PC-9 (cell line): ENCODE results near the gene ERCC2. TPM values are rescaled to one million over a fixed set of nuclear protein-coding genes. Genes with fewer than 3 reads are reported as not detected.

Source experiments
- BruUV-seq: library from RNA; stranded (reverse); fragments of 400-500 nt; replicated peaks from 2 replicates; lab custom pipeline; 2021; lab: Mats Ljungman, UMichigan
- CTCF ChIA-PET: fragments of 300-600 bp; sonication (Branson Sonifier 250); formaldehyde crosslinking; loops from one replicate; lab custom pipeline; 2022; ENCODE audit warnings: antibody characterized with exemption; lab: Charles Lee
- POLR2A ChIA-PET: fragments of 300-600 bp; sonication (Branson Sonifier 250); formaldehyde crosslinking; loops from one replicate; lab custom pipeline; 2022; ENCODE audit warnings: antibody characterized with exemption; ENCODE audit not compliant: unreplicated experiment; lab: Charles Lee
- DNase-seq, 2 experiments: peaks; one replicate each; pipeline versions ENCODE4 v3.0.0 to v3.0.0-alpha.2; 2015 to 2022; ENCODE audit warnings: mixed read lengths in 1 of 2
- H2AFZ ChIP-seq: fragments of 200-600 bp; sonication (generic); 2 replicates; pipeline ENCODE4 v1.8.1; 2017; ENCODE audit warnings: antibody characterized with exemption
- H3F3A ChIP-seq: fragments of 200-600 bp; sonication (generic); 2 replicates; pipeline ENCODE4 v1.8.1; 2017; ENCODE audit warnings: antibody characterized with exemption, mild to moderate bottlenecking, low read depth; ENCODE audit not compliant: insufficient read depth
- H3K27ac ChIP-seq: fragments of 200-600 bp; sonication (generic); 2 replicates; pipeline ENCODE4 v1.6.1; 2016; ENCODE audit warnings: mixed run types
- H3K27me3 ChIP-seq: fragments of 200-600 bp; sonication (generic); 2 replicates; pipeline ENCODE4 v1.6.1; 2016; ENCODE audit warnings: low read depth, mixed run types; ENCODE audit not compliant: insufficient read depth
- H3K36me3 ChIP-seq: fragments of 200-600 bp; sonication (generic); 2 replicates; pipeline ENCODE4 v1.6.1; 2016; ENCODE audit warnings: low read depth, mixed run types
- H3K4me1 ChIP-seq: fragments of 200-600 bp; sonication (generic); replicated peaks from 2 replicates; pipeline ENCODE4 v1.6.1; 2016; ENCODE audit warnings: mixed run types; ENCODE audit not compliant: insufficient read depth
- H3K4me2 ChIP-seq: fragments of 200-600 bp; sonication (generic); 2 replicates; pipeline ENCODE4 v1.6.1; 2017; ENCODE audit warnings: mixed run types
- H3K4me3 ChIP-seq: fragments of 200-600 bp; sonication (generic); 2 replicates; pipeline ENCODE4 v1.6.1; 2016; ENCODE audit warnings: mixed run types
- H3K79me2 ChIP-seq: fragments of 200-600 bp; sonication (generic); 2 replicates; pipeline ENCODE4 v1.6.1; 2017; ENCODE audit warnings: low read depth, mixed run types
- H3K9me2 ChIP-seq: fragments of 200-600 bp; sonication (generic); 2 replicates; pipeline ENCODE4 v1.8.1; 2017; ENCODE audit warnings: mild to moderate bottlenecking; ENCODE audit not compliant: insufficient read depth
- H3K9me3 ChIP-seq: fragments of 200-600 bp; sonication (generic); 2 replicates; pipeline ENCODE4 v1.8.1; 2016; ENCODE audit warnings: low read depth; ENCODE audit not compliant: insufficient read depth
- H4K20me1 ChIP-seq: fragments of 200-600 bp; sonication (generic); 2 replicates; pipeline ENCODE4 v1.8.1; 2017; ENCODE audit not compliant: insufficient read depth
- EZH2 ChIP-seq: fragments of 200-600 bp; sonication (generic); IDR thresholded peaks from 2 replicates; pipeline ENCODE4 v1.8.0; 2017; ENCODE audit warnings: antibody characterized with exemption, low read depth
- intact Hi-C: fragments of 100-400 bp; cut with micrococcal nuclease; formaldehyde crosslinking; loops from one replicate; pipeline ENCODE4 v1.10.0; 2022; ENCODE audit not compliant: unreplicated experiment
- total RNA-seq: library from RNA; stranded (reverse); gene quantifications from 2 replicates; pipeline ENCODE4 v1.2.3, GENCODE V29; 2021
- TF ChIP-seq, protein P1 (sequence below): fragments of 200-600 bp; sonication (generic); conservative IDR thresholded peaks from 2 replicates; pipeline ENCODE4 v1.6.1; 2017; ENCODE audit warnings: mixed run types, antibody characterized with exemption, mild to moderate bottlenecking, moderate library complexity

The ERCC2 gene
- total RNA-seq, 1 experiment from 2014 or later, result 33.1 TPM

DNA sequence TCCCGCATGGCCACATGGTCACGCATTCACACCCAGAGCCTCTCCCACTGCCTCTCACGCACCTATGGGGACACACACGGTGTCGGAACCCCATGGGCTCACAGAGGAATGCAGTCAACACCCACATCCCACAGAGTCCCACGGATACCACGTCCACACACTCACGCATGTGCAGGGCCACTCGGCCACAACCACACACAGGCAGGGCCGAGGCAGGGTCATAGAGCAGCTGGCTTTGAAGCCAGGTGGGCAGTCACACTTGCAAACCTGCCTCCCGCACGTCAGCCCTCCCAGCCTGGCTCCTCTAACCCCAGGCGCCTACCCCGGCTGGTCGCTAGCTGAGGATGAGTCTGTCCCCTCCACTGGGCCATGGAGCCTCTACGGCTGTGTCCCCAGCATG, 8.1 kb downstream of the ERCC2 start:
- intact Hi-C loops, result no loop called here
- no TSS peak for BruUV-seq
- Histone ChIP-seq H3K36me3 (no peaks in the 10 kb centered on the region), H3K79me2 (no peaks in the 10 kb centered on the region), H3K27ac (no peak overlapping the region), H3K27me3 (no peaks in the 10 kb centered on the region), H3K9me3 (no peaks in the 10 kb centered on the region), H3K4me1 (0 out of 2 replicates have a peak, but pooled peaks cover 6% of the 10 kb centered on the region), H4K20me1 (no peaks in the 10 kb centered on the region; the same call in 1 of the 2 replicates), H3K9me2 (no peaks in the 10 kb centered on the region), H2AFZ (no peak overlapping the region), H3K4me2 (no peak overlapping the region), H3F3A (no peaks in the 10 kb centered on the region), H3K4me3 (no peak overlapping the region)
- ChIA-PET POLR2A (no interaction called here), CTCF (no interaction called here)
- no peak for TF ChIP-seq EZH2
- TF ChIP-seq, protein P1, sequence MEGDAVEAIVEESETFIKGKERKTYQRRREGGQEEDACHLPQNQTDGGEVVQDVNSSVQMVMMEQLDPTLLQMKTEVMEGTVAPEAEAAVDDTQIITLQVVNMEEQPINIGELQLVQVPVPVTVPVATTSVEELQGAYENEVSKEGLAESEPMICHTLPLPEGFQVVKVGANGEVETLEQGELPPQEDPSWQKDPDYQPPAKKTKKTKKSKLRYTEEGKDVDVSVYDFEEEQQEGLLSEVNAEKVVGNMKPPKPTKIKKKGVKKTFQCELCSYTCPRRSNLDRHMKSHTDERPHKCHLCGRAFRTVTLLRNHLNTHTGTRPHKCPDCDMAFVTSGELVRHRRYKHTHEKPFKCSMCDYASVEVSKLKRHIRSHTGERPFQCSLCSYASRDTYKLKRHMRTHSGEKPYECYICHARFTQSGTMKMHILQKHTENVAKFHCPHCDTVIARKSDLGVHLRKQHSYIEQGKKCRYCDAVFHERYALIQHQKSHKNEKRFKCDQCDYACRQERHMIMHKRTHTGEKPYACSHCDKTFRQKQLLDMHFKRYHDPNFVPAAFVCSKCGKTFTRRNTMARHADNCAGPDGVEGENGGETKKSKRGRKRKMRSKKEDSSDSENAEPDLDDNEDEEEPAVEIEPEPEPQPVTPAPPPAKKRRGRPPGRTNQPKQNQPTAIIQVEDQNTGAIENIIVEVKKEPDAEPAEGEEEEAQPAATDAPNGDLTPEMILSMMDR, result no peak
- no peak for DNase-seq

- Histone ChIP-seq H3K27ac (no peak overlapping the region), H2AFZ (no peak overlapping the region), H3F3A (no peaks in the 10 kb centered on the region; the same call in 1 of the 2 replicates), H3K4me1 (0 out of 2 replicates have a peak, but pooled peaks cover 6% of the 10 kb centered on the region), H3K27me3 (no peaks in the 10 kb centered on the region), H3K79me2 (no peaks in the 10 kb centered on the region), H3K4me3 (no peak overlapping the region), H4K20me1 (no peaks in the 10 kb centered on the region; the same call in 1 of the 2 replicates), H3K9me2 (no peaks in the 10 kb centered on the region), H3K4me2 (no peak overlapping the region), H3K9me3 (no peaks in the 10 kb centered on the region), H3K36me3 (no peaks in the 10 kb centered on the region)
- ChIA-PET CTCF (no interaction called here), POLR2A (interaction anchor here (0.6 kb wide), 1 partner anchor 110 kb away, joined by 24 read pairs; no protein-coding TSS in a partner anchor)
- TF ChIP-seq, protein P1, result no peak
- no peak for TF ChIP-seq EZH2
- no TSS peak for BruUV-seq
- intact Hi-C loops, result no loop called here
- DNase-seq, result no peak
Observed at GRCh38 chr19:45361608-45362007, 8.8 kb downstream of the ERCC2 start.

- TF ChIP-seq, protein P1, result no peak
- TF ChIP-seq EZH2, result no peak
- Histone ChIP-seq H2AFZ (no peak overlapping the region), H3K27me3 (no peaks in the 10 kb centered on the region), H3K4me2 (no peak overlapping the region), H3K9me2 (no peaks in the 10 kb centered on the region), H3K9me3 (no peaks in the 10 kb centered on the region), H3K4me1 (no peaks in the 10 kb centered on the region), H3K27ac (no peak overlapping the region), H3K36me3 (no peaks in the 10 kb centered on the region), H4K20me1 (no peaks in the 10 kb centered on the region; the same call in 1 of the 2 replicates), H3F3A (peaks cover 6% of the 10 kb centered on the region; the same call in 1 of the 2 replicates), H3K4me3 (no peak overlapping the region), H3K79me2 (no peaks in the 10 kb centered on the region)
- intact Hi-C loops, result no loop called here
- no TSS peak for BruUV-seq
- ChIA-PET CTCF (no interaction called here), POLR2A (no interaction called here)
- no peak for DNase-seq
Observed at GRCh38 chr19:45358213-45358792, 12.1 kb downstream of the ERCC2 start.
